GM21381 (cell line): ENCODE measurements around the gene PPP1CA.
"Not testable (repeated sequence)": the region's sequence is repeated elsewhere in the genome, so short reads cannot be mapped to it uniquely, and the experiment has no call there.

Experiments
- ATAC-seq: cut with Tn5 transposase; IDR thresholded peaks from one replicate; pipeline ENCODE4 v1.9.1; 2021; ENCODE audit warnings: mild to moderate bottlenecking, moderate library complexity; ENCODE audit not compliant: unreplicated experiment

PPP1CA gene

GRCh38 chr11:67435031-67435726 lies 33.5 kb upstream of the PPP1CA start:
- no peak for ATAC-seq

GRCh38 chr11:67434395-67434881 lies 32.8 kb upstream of the PPP1CA start:
- ATAC-seq, result no peak

- ATAC-seq, result no peak
These were observed 32.1 kb upstream of the PPP1CA start for GRCh38 chr11:67433536-67434394.

GRCh38 chr11:67432655-67433349 lies 31.1 kb upstream of the PPP1CA start:
- no peak for ATAC-seq

GRCh38 chr11:67431346-67432249 lies 29.9 kb upstream of the PPP1CA start:
- ATAC-seq, result no peak

- ATAC-seq, result no peak
These were observed 28.1 kb upstream of the PPP1CA start for GRCh38 chr11:67429722-67430121.

- ATAC-seq, result no peak
These were observed 27.5 kb upstream of the PPP1CA start for GRCh38 chr11:67429038-67429668.

GRCh38 chr11:67428052-67429001 lies 26.7 kb upstream of the PPP1CA start, which contains the start of gene RPS6KB2:
Gene RPS6KB2 (plus strand): TSS chr11:67428494. CDS start chr11:67428546, 52 bp downstream.
- peak; percentile 83 for ATAC-seq

GRCh38 chr11:67427364-67427859 lies 25.8 kb upstream of the PPP1CA start:
- not testable (repeated sequence) for ATAC-seq

- ATAC-seq, result no peak
These were observed 22.4 kb upstream of the PPP1CA start for GRCh38 chr11:67423891-67424613.

GRCh38 chr11:67423466-67423865 lies 21.8 kb upstream of the PPP1CA start:
- no peak for ATAC-seq

- no peak for ATAC-seq
These were observed 21.2 kb upstream of the PPP1CA start for GRCh38 chr11:67422891-67423290.

- no peak for ATAC-seq
These were observed 19.9 kb upstream of the PPP1CA start for GRCh38 chr11:67421430-67422031.

- peak; percentile 79 for ATAC-seq
These were observed 19.2 kb upstream of the PPP1CA start for GRCh38 chr11:67420646-67421429.

- no peak for ATAC-seq
These were observed 18.5 kb upstream of the PPP1CA start for GRCh38 chr11:67420147-67420645.

GRCh38 chr11:67419325-67420049 lies 17.8 kb upstream of the PPP1CA start:
- no peak for ATAC-seq
